Epithelial cell of esophagus (primary cell): ENCODE data around the gene BTBD17.

ENCODE experiments used
- DNase-seq: peaks from one replicate; pipeline ENCODE4 v3.0.0; 2010; ENCODE audit warnings: low read depth
- H3K4me3 ChIP-seq: 2 replicates; pipeline ENCODE4 v1.5.1; 2011; ENCODE audit warnings: mild to moderate bottlenecking, low read length, control low read depth
- CTCF ChIP-seq: IDR thresholded peaks from 2 replicates; pipeline ENCODE4 v1.5.1; 2011; ENCODE audit warnings: low read depth, mild to moderate bottlenecking, low read length, control low read depth, inconsistent platforms; ENCODE audit not compliant: insufficient read depth; ENCODE audit errors: missing control alignments

The BTBD17 gene

GRCh38 chr17:74353446-74354060, 8.1 kb downstream of the BTBD17 start:
- DNase-seq = no peak
- H3K4me3 ChIP-seq = no peak overlapping the region
- no peak for TF ChIP-seq CTCF

- no peak for DNase-seq
- no peak overlapping the region for H3K4me3 ChIP-seq
- TF ChIP-seq CTCF = no peak
These were observed 10.0 kb downstream of the BTBD17 start for GRCh38 chr17:74351552-74352210.

DNA sequence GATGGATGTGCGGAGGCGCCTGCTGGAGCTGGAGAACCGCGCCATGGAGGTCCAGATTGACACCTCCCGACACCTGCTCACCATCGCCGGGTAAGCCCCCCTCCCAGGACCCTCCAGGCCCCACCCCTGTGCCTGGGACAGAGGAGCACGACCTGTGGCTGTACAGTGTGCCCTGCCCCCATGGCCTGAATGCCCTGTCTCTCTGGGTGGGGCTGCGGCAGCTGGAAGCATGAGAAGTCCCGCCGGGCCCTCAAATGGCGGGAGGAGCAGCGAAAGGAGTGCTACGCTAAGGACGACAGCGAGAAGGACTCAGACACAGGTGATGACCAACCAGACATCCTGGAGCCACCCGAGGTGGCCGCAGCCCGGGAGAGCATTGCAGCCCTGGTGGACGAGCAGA, 11.2 kb downstream of the BTBD17 start:
- no peak for DNase-seq
- H3K4me3 ChIP-seq = no peak overlapping the region
- TF ChIP-seq CTCF = no peak

- DNase-seq = no peak
- H3K4me3 ChIP-seq = no peak overlapping the region
- TF ChIP-seq CTCF = no peak
These were observed 12.5 kb downstream of the BTBD17 start for GRCh38 chr17:74349120-74349519.

DNA sequence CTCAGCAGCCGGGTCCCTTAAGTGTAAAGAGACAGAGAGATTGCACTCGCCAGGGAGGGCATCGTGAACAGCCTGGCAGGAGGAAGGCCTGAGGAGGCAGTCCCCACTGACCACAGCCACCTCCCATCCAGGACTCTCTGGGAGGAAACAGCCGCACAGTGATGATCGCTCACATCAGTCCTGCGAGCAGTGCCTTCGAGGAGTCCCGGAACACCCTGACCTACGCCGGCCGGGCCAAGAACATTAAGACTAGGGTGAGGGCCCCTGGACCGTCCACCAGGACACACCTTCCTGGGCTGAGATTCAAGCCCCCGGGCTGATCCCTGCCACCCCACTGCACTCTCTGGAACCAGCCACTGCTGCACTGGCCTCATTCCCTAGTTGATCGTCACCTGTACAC, 14.0 kb downstream of the BTBD17 start:
- TF ChIP-seq CTCF = no peak
- DNase-seq = no peak
- no peak overlapping the region for H3K4me3 ChIP-seq

- peak; percentile 19 for DNase-seq
These were observed 16.0 kb downstream of the BTBD17 start for GRCh38 chr17:74345433-74346241.

More at GRCh38 chr17:74345433-74346241, 16.0 kb downstream of the BTBD17 start:
- no peak overlapping the region for H3K4me3 ChIP-seq
- no peak for TF ChIP-seq CTCF
